HG02678 (cell line): ENCODE data around the gene RBM12.

Experiments used
- ATAC-seq: cut with Tn5 transposase; IDR thresholded peaks from one replicate; pipeline ENCODE4 v1.9.1; 2021; ENCODE audit warnings: mild to moderate bottlenecking, moderate library complexity; ENCODE audit not compliant: unreplicated experiment

RBM12 gene

DNA sequence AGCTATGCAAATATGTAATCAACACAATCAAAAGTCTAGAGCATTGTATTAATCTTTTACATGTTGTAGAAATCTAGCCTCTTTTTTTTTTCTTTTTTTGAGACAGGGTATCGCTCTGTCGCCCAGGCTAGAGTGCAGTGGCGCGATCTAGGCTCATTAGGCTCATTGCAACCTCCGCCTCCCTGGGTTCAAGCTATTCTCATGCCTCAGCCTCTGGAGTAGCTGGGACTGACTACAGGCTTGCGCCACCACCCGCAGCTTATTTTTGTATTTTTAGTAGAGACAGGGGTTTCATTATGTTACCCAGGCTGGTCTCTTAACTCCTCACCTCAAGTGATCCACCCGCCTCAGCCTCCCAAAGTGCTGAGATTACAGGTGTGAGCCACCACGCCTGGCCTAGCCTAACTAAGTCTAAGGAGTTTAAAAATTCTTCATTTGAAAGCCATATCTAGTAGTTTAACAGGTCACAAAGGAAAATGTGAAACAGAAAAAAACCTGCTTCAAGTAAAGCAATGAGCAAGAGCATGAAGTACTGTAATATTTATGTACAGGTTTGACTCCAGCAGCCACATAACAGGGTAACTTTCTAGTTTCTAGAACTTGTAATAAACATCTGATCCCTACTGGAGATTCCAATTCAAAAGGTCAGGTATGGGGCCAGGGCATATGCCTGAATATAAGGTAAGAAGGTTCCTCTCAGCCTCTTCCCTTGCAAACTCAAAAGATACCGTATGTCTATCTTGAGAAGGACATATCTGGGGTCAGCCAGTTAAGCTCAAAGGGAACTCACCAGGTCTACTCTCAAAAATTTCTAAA lies 4.4 kb downstream of the RBM12 start:
- no peak for ATAC-seq

DNA sequence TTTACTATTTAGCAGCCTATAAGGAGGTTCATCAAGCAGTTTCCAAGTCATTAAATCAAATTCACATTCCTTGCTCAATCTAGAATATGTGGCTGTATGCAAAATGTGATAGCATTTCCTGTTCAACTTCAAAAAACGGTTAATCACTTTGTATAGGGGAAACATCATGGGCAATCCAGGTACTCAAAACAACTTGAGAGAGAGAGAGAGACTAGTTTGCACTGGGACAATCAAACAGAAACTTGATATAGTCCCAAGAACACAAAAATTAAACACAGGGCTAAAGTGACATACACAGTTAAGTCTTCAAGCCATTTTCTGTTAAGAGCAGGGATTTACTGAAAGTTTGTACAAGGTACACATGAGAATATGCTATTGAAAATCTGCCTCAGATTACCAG lies 7.4 kb downstream of the RBM12 start:
- no peak for ATAC-seq

DNA sequence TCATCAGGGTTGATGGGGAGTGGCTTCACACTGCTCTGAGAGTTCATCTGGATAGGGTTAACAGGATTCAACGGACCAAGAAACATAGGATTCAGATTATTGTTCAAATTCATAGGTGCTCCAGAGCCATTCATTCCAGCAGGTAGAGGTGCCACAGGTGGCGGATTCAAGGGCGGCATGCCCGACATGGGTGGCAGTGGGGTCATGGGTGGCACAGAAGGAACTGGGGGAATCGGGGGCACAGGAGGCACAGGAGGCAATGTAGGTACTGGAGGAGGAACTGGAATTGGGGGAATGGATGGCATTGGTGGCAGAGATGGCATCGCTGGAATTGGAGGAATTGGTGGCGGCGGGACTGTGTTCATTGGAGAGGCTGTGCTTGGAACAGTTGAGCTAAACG lies 10.3 kb downstream of the RBM12 start:
- ATAC-seq, result no peak

DNA sequence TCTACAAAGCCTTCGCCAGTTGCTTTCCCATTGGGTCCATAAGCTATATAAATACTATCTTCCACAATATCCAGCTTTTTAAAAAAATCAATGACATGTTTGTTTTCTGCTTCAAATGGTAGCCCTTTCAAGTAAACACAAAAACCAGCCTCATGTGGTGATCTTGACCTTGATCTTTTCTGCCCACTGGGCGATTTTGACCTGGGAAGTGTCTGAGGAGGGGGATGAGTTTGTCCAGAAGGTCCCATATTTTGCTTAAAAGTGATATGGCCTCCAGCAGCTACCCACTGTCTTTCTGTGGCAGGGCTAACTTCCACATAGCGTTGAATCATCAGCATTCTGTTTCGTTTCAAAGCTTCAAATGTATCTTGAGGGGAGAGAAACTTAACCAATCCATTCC lies 10.8 kb downstream of the RBM12 start:
- ATAC-seq, result no peak

DNA sequence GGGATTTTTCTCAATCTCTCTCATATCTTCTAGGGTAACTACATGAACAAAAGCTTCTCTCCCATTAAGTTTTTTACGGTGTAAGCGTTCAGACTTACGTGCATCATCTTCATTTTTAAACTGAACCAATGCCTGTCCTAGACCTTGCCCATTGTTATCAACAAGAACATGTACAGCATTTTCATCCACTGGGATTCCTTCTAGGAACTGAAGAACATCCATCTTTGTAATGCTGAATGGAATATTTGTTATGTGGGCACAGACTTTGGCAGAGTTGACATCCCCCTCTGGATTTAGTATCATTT lies 11.3 kb downstream of the RBM12 start:
- no peak for ATAC-seq

DNA sequence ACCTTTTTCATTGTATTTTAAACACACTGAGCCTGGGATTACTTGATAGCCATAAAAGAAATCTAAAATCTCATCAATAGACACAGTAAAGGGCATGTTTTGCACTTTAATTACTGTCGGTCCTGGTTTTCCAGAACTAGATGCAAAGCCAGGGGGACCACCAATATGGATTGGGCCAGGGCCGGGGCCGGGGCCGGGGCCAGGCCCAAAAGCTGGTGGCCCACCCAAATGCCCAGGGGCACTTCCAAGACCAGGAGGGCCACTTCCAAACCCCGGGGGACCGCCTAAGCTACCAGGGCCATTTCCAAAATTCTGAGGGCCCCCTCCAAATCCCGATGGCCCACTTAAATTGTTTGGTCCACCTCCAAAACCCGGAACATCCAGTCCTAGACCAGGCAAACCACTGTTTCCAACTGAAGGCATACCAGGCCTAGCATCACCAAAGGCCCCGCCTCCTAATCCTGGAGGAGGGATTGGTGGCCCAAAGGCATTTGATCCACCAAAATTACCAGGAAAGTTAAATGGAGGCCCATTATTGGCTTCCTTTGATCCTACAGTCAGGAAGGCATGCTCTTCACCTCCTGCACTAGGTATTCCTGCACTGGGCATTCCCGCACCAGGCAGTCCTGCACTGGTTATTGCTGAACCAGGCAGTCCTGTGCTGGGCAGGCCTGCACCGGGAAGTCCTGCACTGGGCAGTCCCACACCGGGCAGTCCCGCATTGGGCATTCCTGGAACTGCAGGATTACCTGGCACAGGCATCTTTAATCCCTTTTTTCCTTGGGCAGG lies 11.9 kb downstream of the RBM12 start:
- no peak for ATAC-seq

DNA sequence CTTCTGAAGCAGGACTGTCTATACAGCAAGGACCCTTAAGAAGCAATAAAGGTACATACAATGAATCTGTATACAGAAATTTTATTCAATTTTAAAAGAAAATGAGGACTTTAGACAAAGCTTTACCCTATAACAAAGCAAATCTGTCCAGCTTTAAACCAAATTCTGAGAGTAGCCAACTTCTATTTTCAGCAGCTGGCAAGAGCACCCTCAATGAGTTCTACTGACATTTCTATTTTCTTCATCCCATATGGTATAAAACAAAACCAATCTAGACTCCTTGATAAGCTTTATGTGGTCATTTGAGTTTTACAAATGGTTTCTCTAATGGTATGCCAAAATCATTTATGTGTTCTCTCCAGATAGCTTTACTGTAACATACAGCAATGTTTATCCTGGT lies 12.7 kb downstream of the RBM12 start:
- ATAC-seq, result no peak

DNA sequence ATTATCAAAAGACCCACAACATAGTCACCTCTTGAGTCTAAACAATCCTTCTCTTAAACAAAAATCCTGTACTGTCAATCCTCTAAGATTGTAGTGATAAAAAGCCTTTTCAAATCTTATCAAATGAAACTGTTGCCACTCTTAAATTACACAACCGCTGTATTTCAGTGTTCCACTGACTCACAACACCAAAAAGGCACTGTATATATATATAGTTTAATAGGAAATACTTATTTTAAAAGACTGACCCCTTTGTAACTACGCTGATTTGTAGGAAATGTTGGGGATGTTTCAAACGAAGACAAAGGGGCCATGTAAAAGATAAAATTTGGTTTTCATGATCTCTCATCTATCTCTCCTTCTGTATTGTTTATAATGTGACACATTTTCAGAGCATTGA lies 14.1 kb downstream of the RBM12 start:
- ATAC-seq, result no peak

DNA sequence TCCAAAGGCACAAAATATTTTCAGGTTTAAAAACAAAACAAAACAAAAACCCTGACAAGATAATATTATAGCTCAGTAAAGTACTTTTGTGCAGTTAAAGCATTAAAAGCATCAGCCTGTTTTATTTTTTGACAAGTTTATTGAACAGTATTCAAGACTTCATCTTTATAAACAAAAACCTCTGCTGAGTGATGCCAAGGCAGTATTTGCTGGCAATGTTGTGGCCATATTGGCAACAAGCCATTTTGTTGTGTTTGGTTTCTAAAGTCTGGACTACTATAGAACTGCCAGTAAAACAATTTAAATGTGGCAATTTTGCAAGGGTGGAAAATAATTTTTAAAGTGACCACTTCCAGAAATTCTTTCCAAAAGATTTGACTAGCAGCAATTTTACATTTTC lies 15.9 kb downstream of the RBM12 start:
- ATAC-seq, result no peak

DNA sequence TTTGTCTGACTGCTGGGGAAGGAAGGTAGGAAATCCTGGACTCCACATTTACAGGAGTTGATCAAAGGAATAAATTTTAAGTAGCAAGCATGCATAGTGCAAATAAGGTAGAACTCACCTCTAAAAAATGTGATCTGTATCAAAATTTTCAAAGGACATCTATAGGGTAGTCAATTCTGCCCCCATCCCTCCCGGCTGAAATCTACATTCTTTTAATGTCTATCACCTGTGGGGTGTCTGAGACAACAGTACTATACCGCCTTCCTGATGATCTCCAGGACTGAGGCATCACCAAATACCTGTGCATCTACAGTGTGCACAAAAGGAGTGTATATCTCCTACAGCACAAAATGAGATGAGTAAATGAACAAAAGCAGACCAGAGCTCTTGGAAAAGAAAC lies 19.9 kb downstream of the RBM12 start:
- no peak for ATAC-seq

DNA sequence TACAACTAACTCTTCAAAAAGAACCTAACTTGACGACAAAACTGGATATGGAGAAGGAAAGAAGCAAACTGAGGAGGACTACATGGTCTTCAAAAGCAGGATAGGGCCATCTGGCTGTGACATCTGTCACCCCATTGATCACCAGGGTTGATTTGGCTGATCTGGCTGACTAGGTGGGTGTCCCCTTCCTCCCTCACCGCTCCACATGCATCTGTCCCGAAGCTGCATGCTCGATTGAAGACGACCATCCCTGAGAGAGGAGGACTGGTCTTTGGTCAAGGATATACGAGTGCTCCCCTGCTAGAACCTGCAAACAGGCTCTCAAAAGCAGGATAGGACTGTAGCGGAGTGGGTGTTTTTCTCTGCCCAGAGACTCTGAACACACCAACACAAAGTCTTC lies 21.7 kb downstream of the RBM12 start:
- ATAC-seq, result no peak

DNA sequence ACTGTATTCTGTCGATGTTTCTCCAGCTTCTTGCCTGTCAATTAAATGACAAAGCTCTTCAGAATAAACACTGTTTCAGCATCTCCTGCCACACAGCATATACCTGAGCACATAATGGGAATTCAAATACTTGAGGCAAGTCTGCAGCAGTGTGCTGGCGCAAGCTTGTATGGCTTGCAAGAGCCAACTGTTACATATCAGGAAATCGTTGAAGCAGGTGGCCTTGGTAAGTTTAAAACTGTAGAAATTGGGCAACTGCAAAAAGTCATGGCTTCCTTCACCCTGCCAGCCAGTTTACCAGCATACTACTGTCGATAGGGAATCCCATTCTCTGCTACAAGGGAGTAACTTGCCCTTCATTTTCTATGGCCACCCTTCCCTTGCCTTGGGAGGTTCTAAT lies 23.0 kb downstream of the RBM12 start:
- no peak for ATAC-seq

DNA sequence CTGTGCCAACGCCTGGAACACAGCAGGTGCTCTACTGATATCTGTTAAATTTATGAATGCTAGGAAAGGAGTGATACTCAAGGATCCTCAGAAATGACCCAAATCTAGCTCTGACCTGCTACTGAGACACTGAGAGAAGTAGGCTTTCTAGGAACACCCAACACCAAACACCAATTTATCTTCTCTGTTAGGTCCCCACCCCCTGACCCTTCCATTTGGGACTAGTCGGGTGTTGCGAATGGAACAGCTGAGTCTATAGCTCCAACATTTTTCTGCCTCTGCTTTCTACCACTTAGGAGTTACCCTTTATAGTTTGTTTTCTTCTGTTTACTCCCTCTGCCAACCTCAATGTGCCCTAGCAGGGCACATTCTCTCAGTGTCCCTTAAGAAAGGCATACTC lies 24.0 kb downstream of the RBM12 start:
- ATAC-seq, result no peak

DNA sequence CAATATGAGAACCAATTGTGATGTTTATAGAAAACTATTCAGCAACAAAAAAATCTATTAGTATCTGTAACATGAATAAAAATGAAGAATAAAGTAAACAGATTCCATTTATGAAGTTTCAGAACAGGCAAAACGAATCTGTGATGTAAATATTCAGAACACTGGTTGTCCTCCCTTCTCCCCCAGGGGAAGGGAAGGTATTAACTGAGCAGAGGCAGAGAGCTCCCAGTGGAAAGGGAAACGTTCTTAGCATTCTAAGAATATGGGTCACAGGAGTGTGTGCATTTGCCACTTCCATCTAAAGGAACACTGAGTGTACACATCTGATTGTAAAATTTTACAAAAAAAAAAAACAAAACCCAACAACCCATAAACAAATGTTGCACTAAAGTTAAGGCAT lies 25.9 kb downstream of the RBM12 start:
- ATAC-seq, result no peak

DNA sequence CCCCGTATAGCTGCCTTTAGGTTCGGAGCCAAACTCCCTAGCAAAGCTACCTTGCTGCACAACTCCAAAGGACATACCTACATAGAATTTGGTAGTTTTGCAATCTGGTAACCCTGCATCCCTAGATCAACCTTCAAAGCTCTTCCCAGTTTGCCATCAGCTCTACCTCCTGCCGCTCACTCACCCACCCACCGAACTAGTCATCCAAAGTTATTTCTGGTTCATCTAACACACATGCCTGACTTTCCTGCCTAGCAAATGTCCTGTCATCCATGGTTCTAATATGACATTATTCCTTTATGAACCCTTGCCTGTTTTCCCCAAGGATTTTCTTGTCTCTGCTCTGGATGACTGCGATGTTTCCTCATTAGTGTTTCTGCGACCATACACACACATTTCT lies 27.4 kb downstream of the RBM12 start:
- ATAC-seq, result no peak

DNA sequence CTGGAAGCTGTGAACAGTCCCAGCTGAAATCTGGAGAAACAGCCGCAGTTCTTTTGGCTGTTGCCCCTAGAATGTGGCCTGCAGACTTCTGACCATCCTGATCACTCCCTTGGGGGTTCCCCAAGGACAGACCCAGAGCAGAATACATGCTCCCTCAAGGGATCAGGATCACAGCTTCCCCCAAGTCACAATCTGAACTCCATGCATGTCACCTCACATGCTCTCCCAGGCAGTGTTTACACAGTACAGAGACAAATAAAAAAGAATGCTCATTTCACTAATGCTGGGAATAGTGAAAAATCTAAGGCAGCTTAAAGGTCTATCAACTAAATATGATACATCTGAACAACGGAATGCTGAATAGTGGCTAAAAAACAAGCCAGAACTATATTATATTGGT lies 28.6 kb downstream of the RBM12 start:
- ATAC-seq, result no peak

DNA sequence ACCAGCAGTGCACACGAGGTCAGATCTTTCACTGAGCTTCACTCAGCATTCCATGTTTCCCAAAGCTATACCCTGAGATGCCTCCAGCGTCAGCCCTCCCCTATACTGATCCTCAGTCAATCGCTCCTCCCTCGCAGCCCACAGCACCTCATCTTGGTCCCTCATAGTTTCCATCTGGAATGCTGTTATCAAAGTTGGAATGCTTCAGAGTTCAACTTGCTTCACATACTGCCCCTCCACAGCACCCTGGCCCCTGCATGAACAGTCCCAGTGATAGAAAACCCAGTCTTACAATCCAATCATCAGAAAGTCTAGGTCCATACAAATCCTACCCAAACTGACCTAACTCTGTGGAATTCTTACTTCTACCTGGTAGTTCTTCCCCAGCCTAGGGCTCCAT lies 29.0 kb downstream of the RBM12 start:
- no peak for ATAC-seq

DNA sequence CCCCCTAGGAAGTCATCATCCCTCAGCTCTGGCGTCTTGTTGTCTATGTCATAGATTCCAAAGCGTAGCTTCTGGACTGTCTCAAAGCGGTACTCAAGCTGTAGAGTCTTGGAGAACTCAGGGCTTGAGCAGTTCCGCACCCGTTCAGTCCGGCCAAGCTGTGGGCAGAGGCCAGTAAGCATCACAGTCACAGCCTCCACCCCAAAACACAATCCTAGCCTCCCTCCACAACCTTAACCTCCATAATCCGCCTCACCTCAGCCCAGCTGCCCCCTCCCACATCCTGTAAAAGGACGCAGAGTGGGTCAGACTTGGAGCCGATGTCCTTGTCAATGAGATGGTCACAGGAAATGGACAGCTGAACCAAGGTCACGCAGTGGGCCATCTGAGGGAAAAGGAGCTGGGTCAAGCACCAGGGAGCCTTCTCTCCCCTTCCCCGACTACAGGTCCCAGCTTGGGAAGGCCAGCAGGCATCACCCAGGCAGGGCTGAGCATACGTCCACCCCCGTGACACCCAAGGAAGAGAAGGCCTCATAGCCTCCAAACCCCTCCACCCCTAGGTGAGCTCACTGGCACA lies 32.1 kb downstream of the RBM12 start:
- ATAC-seq, result no peak

DNA sequence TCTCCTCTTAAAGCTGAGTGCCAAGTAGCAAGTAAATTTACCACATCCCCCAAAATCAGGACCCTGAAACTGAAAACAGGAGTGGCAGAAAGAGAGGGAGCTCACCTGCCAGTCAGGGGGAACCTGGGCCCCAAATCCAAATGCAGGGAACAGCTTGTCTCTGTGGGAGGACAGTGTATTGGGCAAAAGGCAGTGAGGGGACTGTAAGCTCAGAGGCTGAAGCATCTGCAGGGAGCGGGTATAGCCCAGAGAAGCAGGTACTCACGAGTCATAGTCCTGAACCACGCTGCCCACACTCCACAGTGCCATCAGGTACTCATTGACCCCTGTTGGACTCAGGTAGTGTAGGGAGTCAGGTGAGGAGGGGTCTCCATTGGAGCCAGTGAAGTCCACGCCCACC lies 34.1 kb downstream of the RBM12 start:
- ATAC-seq, result no peak

DNA sequence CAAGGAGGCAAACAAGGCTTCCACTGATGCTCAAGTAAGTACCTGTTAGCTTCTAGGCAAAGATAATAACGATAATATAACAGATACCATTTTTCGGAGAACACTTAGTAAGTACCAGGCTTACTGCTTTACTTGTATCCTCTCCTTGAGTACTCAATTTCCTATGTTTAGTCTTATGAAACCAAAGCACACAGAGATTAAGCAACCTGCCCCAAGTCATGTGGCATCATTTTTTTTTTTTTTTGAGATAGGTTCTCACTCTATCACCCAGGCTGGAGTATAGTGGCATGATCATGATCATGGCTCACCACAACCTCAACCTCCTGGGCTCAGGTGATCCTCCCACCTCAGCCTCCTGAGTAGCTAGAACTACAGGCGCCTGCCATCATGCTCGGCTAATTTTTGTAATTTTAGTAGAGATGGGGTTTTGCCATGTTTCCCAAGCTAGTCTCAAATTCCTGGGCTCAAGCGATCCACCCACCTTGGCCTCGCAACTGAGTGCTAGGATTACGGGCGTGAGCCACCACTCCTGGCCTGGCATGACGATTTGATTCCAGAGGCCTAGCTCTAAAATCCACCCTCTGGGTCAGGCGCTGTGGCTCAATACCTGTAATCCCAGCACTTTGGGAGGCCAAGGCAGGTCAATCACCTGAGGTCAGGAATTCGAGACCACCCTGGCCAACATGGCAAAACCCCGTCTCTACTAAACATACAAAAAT lies 35.1 kb downstream of the RBM12 start:
- no peak for ATAC-seq

DNA sequence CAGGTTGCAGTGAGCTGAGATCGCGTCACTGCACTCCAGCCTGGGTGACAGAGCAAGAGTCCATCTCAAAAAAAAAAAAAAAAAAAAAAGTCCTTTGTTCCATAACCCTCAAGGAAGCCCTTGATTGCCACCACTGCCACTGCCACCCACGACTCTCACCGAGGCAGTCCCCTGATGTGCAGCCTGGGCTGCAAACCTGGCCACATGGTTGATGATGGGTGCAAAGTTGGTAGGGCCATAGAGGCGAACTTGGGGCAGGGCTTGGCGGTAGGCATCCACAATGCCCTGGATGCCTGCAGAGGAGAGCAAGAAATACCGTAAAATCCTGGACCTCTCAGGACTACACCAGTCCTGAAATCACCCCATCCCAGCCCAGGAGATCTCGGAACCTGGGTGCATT lies 37.6 kb downstream of the RBM12 start:
- ATAC-seq, result no peak
